HUES6 (cell line): ENCODE results near the gene CNTN5.

ENCODE experiments used
- H3K27ac ChIP-seq: 2 replicates; pipeline ENCODE4 v1.7.0; 2013; ENCODE audit warnings: low read depth, mild to moderate bottlenecking, low read length, inconsistent platforms
- H3K27me3 ChIP-seq: 2 replicates; pipeline ENCODE4 v1.6.1; 2013; ENCODE audit warnings: low read length; ENCODE audit not compliant: control insufficient read depth, insufficient read depth
- H3K36me3 ChIP-seq: 2 replicates; pipeline ENCODE4 v1.6.1; 2013; ENCODE audit warnings: low read length; ENCODE audit not compliant: control insufficient read depth, insufficient read depth
- H3K4me1 ChIP-seq: 2 replicates; pipeline ENCODE4 v1.6.1; 2013; ENCODE audit warnings: low read length; ENCODE audit not compliant: control insufficient read depth, insufficient read depth
- H3K4me3 ChIP-seq: 2 replicates; pipeline ENCODE4 v1.5.1; 2013; ENCODE audit warnings: low read depth, low read length
- H3K9ac ChIP-seq: one replicate; pipeline ENCODE4 v1.6.1; 2013; ENCODE audit warnings: mild to moderate bottlenecking, low read length
- H3K9me3 ChIP-seq: 2 replicates; pipeline ENCODE4 v1.6.1; 2013; ENCODE audit warnings: low read depth, low read length; ENCODE audit not compliant: control insufficient read depth, insufficient read depth

CNTN5 gene

GRCh38 chr11:99593197-99593596, 572.4 kb downstream of the CNTN5 start:
- H3K4me1 ChIP-seq = no peaks in the 10 kb centered on the region

GRCh38 chr11:99601179-99601578, 580.4 kb downstream of the CNTN5 start:
- no peaks in the 10 kb centered on the region for H3K4me1 ChIP-seq
- no peak overlapping the region for H3K4me3 ChIP-seq
- no peak overlapping the region for H3K27ac ChIP-seq
- H3K9me3 ChIP-seq = no peaks in the 10 kb centered on the region
- no peaks in the 10 kb centered on the region for H3K27me3 ChIP-seq
- no peaks in the 10 kb centered on the region for H3K36me3 ChIP-seq
- H3K9ac ChIP-seq = no peak overlapping the region

More at GRCh38 chr11:99593197-99593596, 572.4 kb downstream of the CNTN5 start:
- no peaks in the 10 kb centered on the region for H3K9me3 ChIP-seq
- no peaks in the 10 kb centered on the region for H3K27me3 ChIP-seq
- no peaks in the 10 kb centered on the region for H3K36me3 ChIP-seq
- H3K27ac ChIP-seq = no peak overlapping the region
- H3K4me3 ChIP-seq = no peak overlapping the region
- no peak overlapping the region for H3K9ac ChIP-seq

GRCh38 chr11:99614352-99614751, 593.6 kb downstream of the CNTN5 start:
- H3K36me3 ChIP-seq = no peaks in the 10 kb centered on the region
- 0 out of 2 replicates have a peak, but pooled peaks cover 3% of the 10 kb centered on the region for H3K4me1 ChIP-seq
- no peak overlapping the region for H3K4me3 ChIP-seq
- H3K27ac ChIP-seq = no peak overlapping the region
- H3K9ac ChIP-seq = no peak overlapping the region
- H3K9me3 ChIP-seq = no peaks in the 10 kb centered on the region
- no peaks in the 10 kb centered on the region for H3K27me3 ChIP-seq

GRCh38 chr11:99630629-99631028, 609.9 kb downstream of the CNTN5 start:
- H3K9ac ChIP-seq = no peak overlapping the region

GRCh38 chr11:99631618-99632017, 610.9 kb downstream of the CNTN5 start:
- Histone ChIP-seq H3K27me3 (no peaks in the 10 kb centered on the region), H3K4me1 (no peaks in the 10 kb centered on the region), H3K9me3 (no peaks in the 10 kb centered on the region), H3K4me3 (no peak overlapping the region), H3K27ac (no peak overlapping the region), H3K9ac (no peak overlapping the region), H3K36me3 (no peaks in the 10 kb centered on the region)

More at GRCh38 chr11:99630629-99631028, 609.9 kb downstream of the CNTN5 start:
- no peaks in the 10 kb centered on the region for H3K4me1 ChIP-seq
- H3K9me3 ChIP-seq = no peaks in the 10 kb centered on the region
- no peaks in the 10 kb centered on the region for H3K36me3 ChIP-seq
- no peak overlapping the region for H3K27ac ChIP-seq
- no peaks in the 10 kb centered on the region for H3K27me3 ChIP-seq
- H3K4me3 ChIP-seq = no peak overlapping the region

- Histone ChIP-seq H3K9me3 (no peaks in the 10 kb centered on the region; the same call in 1 of the 2 replicates), H3K36me3 (no peaks in the 10 kb centered on the region), H3K4me3 (no peak overlapping the region), H3K27me3 (no peaks in the 10 kb centered on the region), H3K4me1 (no peaks in the 10 kb centered on the region), H3K9ac (no peak overlapping the region), H3K27ac (no peak overlapping the region)
Observed at GRCh38 chr11:99632969-99633368, 612.2 kb downstream of the CNTN5 start.

- H3K27ac ChIP-seq = no peak overlapping the region
Observed at GRCh38 chr11:99634581-99634980, 613.8 kb downstream of the CNTN5 start.

GRCh38 chr11:99638073-99638553, 617.4 kb downstream of the CNTN5 start:
- no peak overlapping the region for H3K4me3 ChIP-seq

More at GRCh38 chr11:99634581-99634980, 613.8 kb downstream of the CNTN5 start:
- Histone ChIP-seq H3K27me3 (no peaks in the 10 kb centered on the region), H3K36me3 (no peaks in the 10 kb centered on the region), H3K4me3 (no peak overlapping the region), H3K9ac (no peak overlapping the region), H3K9me3 (no peaks in the 10 kb centered on the region; the same call in 1 of the 2 replicates), H3K4me1 (no peaks in the 10 kb centered on the region)

GRCh38 chr11:99640671-99641070, 619.9 kb downstream of the CNTN5 start:
- no peaks in the 10 kb centered on the region; the same call in 1 of the 2 replicates for H3K9me3 ChIP-seq
- H3K27me3 ChIP-seq = no peaks in the 10 kb centered on the region
- H3K4me3 ChIP-seq = no peak overlapping the region
- H3K27ac ChIP-seq = no peak overlapping the region
- H3K36me3 ChIP-seq = no peaks in the 10 kb centered on the region
- H3K9ac ChIP-seq = no peak overlapping the region
- H3K4me1 ChIP-seq = no peaks in the 10 kb centered on the region

More at GRCh38 chr11:99638073-99638553, 617.4 kb downstream of the CNTN5 start:
- H3K9me3 ChIP-seq = no peaks in the 10 kb centered on the region; the same call in 1 of the 2 replicates
- no peak overlapping the region for H3K9ac ChIP-seq
- H3K27me3 ChIP-seq = no peaks in the 10 kb centered on the region
- no peak overlapping the region for H3K27ac ChIP-seq
- no peaks in the 10 kb centered on the region for H3K36me3 ChIP-seq
- H3K4me1 ChIP-seq = no peaks in the 10 kb centered on the region

- Histone ChIP-seq H3K27ac (no peak overlapping the region), H3K9ac (no peak overlapping the region), H3K4me1 (no peaks in the 10 kb centered on the region), H3K27me3 (no peaks in the 10 kb centered on the region), H3K36me3 (no peaks in the 10 kb centered on the region), H3K9me3 (no peaks in the 10 kb centered on the region), H3K4me3 (no peak overlapping the region)
Observed at GRCh38 chr11:99645934-99646333, 625.2 kb downstream of the CNTN5 start.

GRCh38 chr11:99670067-99670676, 649.4 kb downstream of the CNTN5 start:
- Histone ChIP-seq H3K27me3 (no peaks in the 10 kb centered on the region), H3K9ac (no peak overlapping the region), H3K27ac (no peak overlapping the region), H3K36me3 (no peaks in the 10 kb centered on the region), H3K4me1 (no peaks in the 10 kb centered on the region), H3K4me3 (no peak overlapping the region), H3K9me3 (no peaks in the 10 kb centered on the region)
